Lower lobe of right lung (tissue), 2 donors: ENCODE measurements around the gene FHOD1. TPM values are rescaled to one million over a fixed set of nuclear protein-coding genes. Genes with fewer than 3 reads are reported as not detected.

Experiments used
- ATAC-seq, 2 donors: fragments of 200-7000 bp; cut with Tn5 transposase; one replicate each; pipeline ENCODE4 v1.9.1; 2020 to 2022; ENCODE audit warnings: mild to moderate bottlenecking in 2 of 2, moderate library complexity in 2 of 2
- DNase-seq: peaks from one replicate; pipeline ENCODE4 v3.0.0-alpha.2; 2020
- H3K27ac ChIP-seq: fragments of 200-600 bp; one replicate; pipeline ENCODE4 v1.8.0; 2022
- H3K27me3 ChIP-seq: fragments of 200-600 bp; one replicate; pipeline ENCODE4 v1.8.0; 2022; ENCODE audit warnings: low read depth
- H3K36me3 ChIP-seq: fragments of 200-600 bp; one replicate; pipeline ENCODE4 v1.8.0; 2022; ENCODE audit warnings: mild to moderate bottlenecking
- H3K4me1 ChIP-seq: fragments of 200-600 bp; one replicate; pipeline ENCODE4 v1.8.0; 2022
- H3K4me3 ChIP-seq: fragments of 200-600 bp; one replicate; pipeline ENCODE4 v1.8.0; 2022; ENCODE audit warnings: mild to moderate bottlenecking
- H3K9me3 ChIP-seq: fragments of 200-600 bp; one replicate; pipeline ENCODE4 v1.8.0; 2022
- CTCF ChIP-seq: fragments of 200-600 bp; IDR thresholded peaks from one replicate; pipeline ENCODE4 v1.8.0; 2022; ENCODE audit warnings: antibody characterized with exemption, mild to moderate bottlenecking
- intact Hi-C: fragments of 100-400 bp; cut with DNase I; formaldehyde crosslinking; loops from one replicate; pipeline ENCODE4 v1.11.0; 2022
- total RNA-seq: library from RNA; stranded (reverse); fragmentation: NEBNext Ultra II Directional; extraction: Animal tissue kit (Norgen Biotek cat#: 25700); gene quantifications from one replicate; pipeline ENCODE4 v1.2.1, GENCODE V29; 2021
- donor health status: DM: no; HTN: yes; CAD: no; lungs with severe emphysema.

The FHOD1 gene
- total RNA-seq, 1 donor from 2014 or later, result 67.7 TPM

DNA sequence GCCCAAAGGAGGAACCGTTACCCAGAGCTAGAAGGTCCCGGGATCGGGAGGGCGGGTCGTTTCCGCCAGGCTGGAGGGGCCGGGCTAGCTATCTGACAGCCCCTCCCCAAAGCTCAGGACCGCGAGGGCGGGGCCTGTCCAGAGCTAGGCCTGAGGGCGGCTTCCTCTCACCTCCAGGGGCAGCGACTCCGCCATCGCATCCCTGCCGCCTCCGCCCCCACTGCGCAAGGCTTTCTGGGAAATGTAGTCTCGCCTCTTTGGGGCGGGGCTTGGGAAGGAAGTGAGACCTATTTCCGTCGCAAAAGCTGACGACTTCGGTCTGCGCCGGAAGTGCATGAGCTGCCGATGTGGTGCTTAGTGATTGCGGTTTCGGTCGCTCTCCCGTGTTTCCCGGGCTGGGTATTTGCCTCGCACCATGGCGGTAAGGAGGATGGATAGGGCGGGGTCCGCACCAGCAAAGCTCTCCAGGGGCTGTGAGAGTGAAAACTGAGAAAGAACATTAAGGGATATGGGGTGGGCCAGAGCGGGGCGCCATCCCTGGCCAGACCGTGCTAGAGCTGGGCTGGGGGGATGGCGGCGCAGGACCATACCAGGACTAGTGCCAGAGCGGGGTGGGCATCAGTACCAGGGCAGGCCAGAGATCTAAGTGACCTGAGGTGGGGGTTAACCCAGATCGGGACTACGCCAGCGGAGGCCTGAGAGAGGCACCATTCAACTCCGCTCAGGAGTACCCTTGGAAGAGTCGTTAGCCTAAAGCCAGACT lies 20.3 kb downstream of the FHOD1 start, which contains the start of gene TMEM208:
Gene TMEM208 (plus strand): TSS at position 327 of the 763 bp plus-strand sequence. CDS start 89 bp downstream, at position 416.
- Histone ChIP-seq H3K27me3 (no peaks in the 10 kb centered on the region), H3K27ac (peak within 1 kb of the TSS; percentile 79), H3K4me1 (peaks cover 31% of the 10 kb centered on the region), H3K9me3 (no peaks in the 10 kb centered on the region), H3K4me3 (peak within 1 kb of the TSS; percentile 89), H3K36me3 (peaks cover 41% of the 10 kb centered on the region)
- intact Hi-C loops, result no loop called here
- DNase-seq (peak; percentile 97), ATAC-seq (peak; percentile 97 to 98)
- peak; percentile 34 for TF ChIP-seq CTCF

DNA sequence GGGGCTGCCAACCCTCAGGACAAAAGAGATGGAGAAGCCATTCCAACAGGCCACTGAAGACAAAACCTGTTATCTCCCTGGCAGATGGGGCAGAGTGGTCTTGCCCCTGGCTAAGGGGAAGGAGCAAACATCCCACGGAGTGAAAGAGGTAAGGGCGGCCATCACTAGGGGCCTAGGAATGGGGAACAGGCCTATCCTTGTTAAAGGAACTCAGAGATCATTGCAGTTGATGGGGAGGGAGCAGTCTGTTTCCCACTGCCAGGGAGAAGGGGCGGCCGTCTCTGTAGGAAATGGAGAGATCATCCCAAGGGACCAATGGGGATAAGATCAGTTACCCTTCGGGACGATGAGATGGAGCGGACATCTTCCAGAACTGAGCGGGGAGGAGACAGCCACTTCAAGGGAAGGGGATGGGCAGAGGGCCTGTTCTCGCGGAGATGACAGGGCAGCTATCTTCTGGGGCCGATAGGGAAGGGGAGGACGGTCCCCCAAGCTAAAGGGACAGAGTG lies 20.9 kb downstream of the FHOD1 start:
- Histone ChIP-seq H3K4me3 (peak overlapping the region; percentile 89), H3K27ac (peak overlapping the region; percentile 79), H3K27me3 (no peaks in the 10 kb centered on the region), H3K4me1 (peaks cover 31% of the 10 kb centered on the region), H3K9me3 (no peaks in the 10 kb centered on the region), H3K36me3 (peaks cover 34% of the 10 kb centered on the region)
- intact Hi-C loops, result no loop called here
- no peak for DNase-seq
- ATAC-seq, result no peak
- no peak for TF ChIP-seq CTCF

DNA sequence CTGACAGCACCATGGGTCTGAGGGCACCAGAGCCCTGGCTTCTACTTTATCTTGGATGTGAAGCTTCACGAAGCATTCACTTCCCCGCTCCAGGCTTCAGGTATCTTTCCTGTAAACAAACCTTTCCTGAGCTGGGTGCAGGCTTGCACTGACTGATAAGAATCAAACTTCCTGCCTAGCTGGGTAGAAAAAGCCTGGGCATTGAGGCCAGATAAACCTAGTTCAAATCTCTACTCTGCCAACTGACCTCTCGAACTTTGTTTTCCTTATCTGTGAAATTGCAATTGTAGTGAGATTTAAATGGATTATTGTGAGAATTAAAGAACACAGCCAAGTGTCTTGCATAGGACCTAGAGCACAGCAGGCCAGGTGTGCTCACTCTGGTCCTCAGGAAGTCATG lies 23.3 kb downstream of the FHOD1 start:
- TF ChIP-seq CTCF, result no peak
- Histone ChIP-seq H3K27ac (peak overlapping the region; percentile 14), H3K4me3 (no peak overlapping the region), H3K27me3 (no peaks in the 10 kb centered on the region), H3K4me1 (peaks cover 31% of the 10 kb centered on the region), H3K9me3 (no peaks in the 10 kb centered on the region), H3K36me3 (peaks cover 11% of the 10 kb centered on the region)
- ATAC-seq (no peak), DNase-seq (no peak)
- intact Hi-C loops, result no loop called here

- H3K27me3 ChIP-seq, result no peaks in the 10 kb centered on the region
- intact Hi-C loops, result no loop called here
- H3K4me1 ChIP-seq, result peaks cover 31% of the 10 kb centered on the region
- DNase-seq, result peak; percentile 67
- H3K36me3 ChIP-seq, result no peaks in the 10 kb centered on the region
- no peaks in the 10 kb centered on the region for H3K9me3 ChIP-seq
- TF ChIP-seq CTCF, result no peak
- ATAC-seq, result peak; percentile 74 to 83
- H3K27ac ChIP-seq, result peak overlapping the region; percentile 74
- peak overlapping the region; percentile 5 for H3K4me3 ChIP-seq
Observed at GRCh38 chr16:67216612-67217490, 30.4 kb downstream of the FHOD1 start.

DNA sequence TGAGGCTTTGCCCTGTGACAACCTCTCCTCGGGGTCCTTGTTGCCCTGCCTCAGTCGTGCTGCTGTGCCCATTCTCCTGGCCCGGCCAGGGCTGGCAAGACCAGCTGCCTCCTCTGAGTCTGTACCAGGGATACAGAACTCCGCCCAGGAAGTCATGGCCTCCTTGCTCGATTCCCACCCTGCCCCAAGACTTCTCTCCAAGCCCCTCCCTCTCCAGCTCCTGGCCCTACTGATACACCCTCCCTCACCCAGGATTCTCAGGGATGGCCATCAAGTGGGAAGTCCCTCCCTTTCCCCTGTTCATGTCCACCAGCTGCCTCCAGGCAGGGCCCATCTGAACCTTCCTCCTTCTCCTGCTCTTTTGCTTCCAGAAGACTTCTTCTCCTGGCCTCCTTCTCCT lies 31.6 kb downstream of the FHOD1 start:
- H3K36me3 ChIP-seq, result no peaks in the 10 kb centered on the region
- intact Hi-C loops, result no loop called here

More for the DNA sequence above, 31.6 kb downstream of the FHOD1 start:
- no peak for TF ChIP-seq CTCF
- Histone ChIP-seq H3K4me3 (no peak overlapping the region), H3K27ac (peak overlapping the region; percentile 74), H3K27me3 (no peaks in the 10 kb centered on the region), H3K4me1 (peaks cover 31% of the 10 kb centered on the region), H3K9me3 (no peaks in the 10 kb centered on the region)
- DNase-seq (no peak), ATAC-seq (no peak)
